ENCODE measurements around the gene DMWD.

Gene DMWD

DNA sequence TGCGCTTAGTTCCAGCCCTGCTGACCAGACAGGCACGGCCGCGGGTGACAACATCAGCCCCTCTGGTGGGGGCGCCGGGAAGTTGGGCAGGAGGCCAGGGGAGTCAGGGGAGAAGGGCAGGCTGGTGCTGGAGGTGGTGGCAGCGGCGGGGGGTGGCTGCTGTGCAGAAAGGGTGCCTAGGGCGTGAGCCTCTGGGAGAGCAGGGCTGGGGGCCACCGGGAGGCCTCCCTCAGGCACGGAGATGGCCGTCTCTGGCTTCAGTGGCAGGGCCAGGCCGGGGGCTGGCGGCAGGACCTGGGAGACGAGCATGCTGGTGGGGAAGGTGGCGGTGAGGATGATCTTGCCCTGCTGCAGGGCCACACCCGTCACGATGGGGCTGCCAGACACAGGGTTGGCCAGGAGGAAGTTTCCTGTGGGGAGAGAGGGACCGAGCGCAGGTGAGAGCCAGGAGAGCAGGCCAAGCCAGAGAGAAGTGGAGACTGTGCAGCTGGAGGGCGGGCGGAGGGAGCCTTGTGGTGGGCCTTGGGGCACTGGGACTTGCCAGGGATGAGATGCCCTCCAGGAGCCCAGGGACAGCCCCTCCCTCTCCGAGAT lies 26.8 kb downstream of the DMWD start:
- Histone ChIP-seq H3K4me3 (ENCODE audit: low read length) (no peak overlapping the region), H3K4me1 (ENCODE audit: control insufficient read depth, low read length) (peaks cover 15% of the 10 kb centered on the region), H3K27ac (ENCODE audit: low read depth, low read length) (no peak overlapping the region), H3K4me2 (ENCODE audit: low read length) (no peak overlapping the region), H3K9me2 (replicated peaks; ENCODE audit: control insufficient read depth, low read length) (no peaks in the 10 kb centered on the region), H4K20me1 (ENCODE audit: control insufficient read depth, insufficient read depth, low read depth, low read length) (no peaks in the 10 kb centered on the region), H3K9me3 (ENCODE audit: control insufficient read depth, insufficient read depth, low read length) (no peaks in the 10 kb centered on the region), H3F3A (ENCODE audit: control insufficient read depth, insufficient read depth) (no peaks in the 10 kb centered on the region), H3K27me3 (ENCODE audit: control insufficient read depth, low read length) (peaks cover 8% of the 10 kb centered on the region), H3K36me3 (ENCODE audit: control insufficient read depth, low read length) (no peaks in the 10 kb centered on the region), H3K79me2 (ENCODE audit: control insufficient read depth, low read length) (no peaks in the 10 kb centered on the region)
- TF ChIP-seq EZH2phosphoT487 (IDR thresholded peaks at IDR 0.05; ENCODE audit: borderline replicate concordance, low read length) (no peak), CTCF (IDR thresholded peaks at IDR 0.05; ENCODE audit: low read depth, low read length, poor library complexity, severe bottlenecking) (no peak)

DNA sequence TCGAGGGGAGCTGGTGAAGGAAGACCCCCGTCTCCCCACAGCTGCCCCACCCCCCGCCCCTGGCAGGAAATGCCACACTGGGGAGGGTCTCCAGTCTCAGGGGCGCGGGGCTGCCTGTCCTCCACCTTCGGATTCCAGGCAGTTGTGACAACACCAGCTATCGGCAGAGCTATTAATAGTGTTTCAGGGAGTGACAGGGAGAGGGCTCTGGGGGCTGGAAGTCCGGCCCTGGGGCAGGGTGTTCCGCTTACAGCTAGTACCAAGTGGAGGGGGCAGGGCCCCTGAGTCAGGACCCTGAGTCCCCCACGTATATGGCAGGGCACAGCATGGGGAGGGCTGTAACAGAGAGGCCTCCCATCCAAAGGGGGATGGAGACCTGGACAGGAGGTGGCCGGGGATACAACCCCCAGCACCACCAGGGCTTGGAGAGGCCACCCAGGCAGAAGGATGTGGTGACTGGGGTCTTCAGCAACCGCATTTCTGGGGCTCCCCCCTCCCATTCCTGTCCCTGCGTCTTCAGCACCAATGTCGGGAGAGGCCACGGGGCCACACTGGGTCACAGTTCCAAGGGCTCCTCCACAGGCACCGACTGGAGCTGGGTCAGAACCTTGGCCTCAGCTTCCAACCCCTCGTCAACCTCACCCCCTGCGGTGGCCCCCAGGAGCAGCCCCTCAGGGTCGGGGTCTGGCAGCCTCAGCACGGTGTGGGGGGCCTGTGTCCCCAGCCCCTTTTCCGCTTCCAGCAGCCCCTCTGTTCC lies 27.5 kb downstream of the DMWD start:
- H3F3A ChIP-seq (ENCODE audit: control insufficient read depth, insufficient read depth): no peaks in the 10 kb centered on the region
- no peaks in the 10 kb centered on the region for H3K36me3 ChIP-seq (ENCODE audit: control insufficient read depth, low read length)
- H3K79me2 ChIP-seq (ENCODE audit: control insufficient read depth, low read length): no peaks in the 10 kb centered on the region
- H3K9me2 ChIP-seq (replicated peaks; ENCODE audit: control insufficient read depth, low read length): no peaks in the 10 kb centered on the region
- H4K20me1 ChIP-seq (ENCODE audit: control insufficient read depth, insufficient read depth, low read depth, low read length): no peaks in the 10 kb centered on the region
- peaks cover 14% of the 10 kb centered on the region for H3K4me1 ChIP-seq (ENCODE audit: control insufficient read depth, low read length)
- TF ChIP-seq EZH2phosphoT487 (IDR thresholded peaks at IDR 0.05; ENCODE audit: borderline replicate concordance, low read length) (no peak), CTCF (IDR thresholded peaks at IDR 0.05; ENCODE audit: low read depth, low read length, poor library complexity, severe bottlenecking) (no peak)
- H3K9me3 ChIP-seq (ENCODE audit: control insufficient read depth, insufficient read depth, low read length): no peaks in the 10 kb centered on the region
- H3K4me2 ChIP-seq (ENCODE audit: low read length): no peak overlapping the region
- H3K4me3 ChIP-seq (ENCODE audit: low read length): no peak overlapping the region
- H3K27me3 ChIP-seq (ENCODE audit: control insufficient read depth, low read length): peaks cover 8% of the 10 kb centered on the region
- no peak overlapping the region for H3K27ac ChIP-seq (ENCODE audit: low read depth, low read length)

- Histone ChIP-seq H3K36me3 (ENCODE audit: control insufficient read depth, low read length) (no peaks in the 10 kb centered on the region), H3K27me3 (ENCODE audit: control insufficient read depth, low read length) (peaks cover 8% of the 10 kb centered on the region), H3K79me2 (ENCODE audit: control insufficient read depth, low read length) (no peaks in the 10 kb centered on the region), H3K4me1 (ENCODE audit: control insufficient read depth, low read length) (peaks cover 7% of the 10 kb centered on the region), H3K9me3 (ENCODE audit: control insufficient read depth, insufficient read depth, low read length) (no peaks in the 10 kb centered on the region), H4K20me1 (ENCODE audit: control insufficient read depth, insufficient read depth, low read depth, low read length) (no peaks in the 10 kb centered on the region), H3K4me2 (ENCODE audit: low read length) (no peak overlapping the region), H3F3A (ENCODE audit: control insufficient read depth, insufficient read depth) (no peaks in the 10 kb centered on the region), H3K27ac (ENCODE audit: low read depth, low read length) (no peak overlapping the region), H3K9me2 (replicated peaks; ENCODE audit: control insufficient read depth, low read length) (no peaks in the 10 kb centered on the region), H3K4me3 (ENCODE audit: low read length) (no peak overlapping the region)
- TF ChIP-seq EZH2phosphoT487 (IDR thresholded peaks at IDR 0.05; ENCODE audit: borderline replicate concordance, low read length) (no peak), CTCF (IDR thresholded peaks at IDR 0.05; ENCODE audit: low read depth, low read length, poor library complexity, severe bottlenecking) (no peak)
Observed at GRCh38 chr19:45764475-45764874, 28.2 kb downstream of the DMWD start.
